Activated B cell treated with CpG ODN at 0.5 μM for 24 hours (primary cell): ENCODE data around the gene NPNT. TPM values are rescaled to one million over a fixed set of nuclear protein-coding genes. Genes with fewer than 3 reads are reported as not detected.

ENCODE experiments used
- ATAC-seq: fragments of 200-7000 bp; cut with Tn5 transposase; one replicate; pipeline ENCODE4 v1.10.0; 2021; ENCODE audit warnings: low read depth, mild to moderate bottlenecking, moderate library complexity
- CTCF ChIA-PET: fragments of 350-600 bp; sonication (Branson Sonifier 250); formaldehyde crosslinking; loops from one replicate; lab custom pipeline; 2021; ENCODE audit warnings: antibody characterized with exemption; lab: Charles Lee
- POLR2A ChIA-PET: fragments of 350-600 bp; sonication (Branson Sonifier 250); formaldehyde crosslinking; loops from one replicate; lab custom pipeline; 2021; ENCODE audit warnings: antibody characterized with exemption; lab: Charles Lee
- DNase-seq: peaks from one replicate; pipeline ENCODE4 v3.0.0; 2022
- H3K27ac Mint-ChIP-seq: one replicate; pipeline ENCODE4 v1.8.0; 2020; ENCODE audit warnings: mixed read lengths
- H3K27me3 Mint-ChIP-seq: one replicate; pipeline ENCODE4 v1.8.0; 2021; ENCODE audit warnings: mixed read lengths
- H3K36me3 Mint-ChIP-seq: one replicate; pipeline ENCODE4 v1.8.0; 2021; ENCODE audit warnings: low read depth, mixed read lengths
- H3K4me1 Mint-ChIP-seq: one replicate; pipeline ENCODE4 v1.8.0; 2021; ENCODE audit warnings: mixed read lengths
- H3K4me3 Mint-ChIP-seq: one replicate; pipeline ENCODE4 v1.8.0; 2020; ENCODE audit warnings: mild to moderate bottlenecking, mixed read lengths
- H3K9me3 Mint-ChIP-seq: one replicate; pipeline ENCODE4 v1.8.0; 2020; ENCODE audit warnings: mixed read lengths
- intact Hi-C: fragments of 100-400 bp; cut with micrococcal nuclease; formaldehyde crosslinking; loops from one replicate; pipeline ENCODE4 v1.15.1; 2024
- total RNA-seq: library from RNA; stranded (reverse); gene quantifications from 2 replicates; pipeline ENCODE4 v1.2.3, GENCODE V29; 2022
- TF ChIP-seq, protein P1 (sequence below): fragments of 200-600 bp; IDR thresholded peaks from one replicate; pipeline ENCODE4 v1.8.0; 2022; ENCODE audit warnings: antibody characterized with exemption, mild to moderate bottlenecking

Gene NPNT
- total RNA-seq, 1 donor from 2014 or later, result not detected

DNA sequence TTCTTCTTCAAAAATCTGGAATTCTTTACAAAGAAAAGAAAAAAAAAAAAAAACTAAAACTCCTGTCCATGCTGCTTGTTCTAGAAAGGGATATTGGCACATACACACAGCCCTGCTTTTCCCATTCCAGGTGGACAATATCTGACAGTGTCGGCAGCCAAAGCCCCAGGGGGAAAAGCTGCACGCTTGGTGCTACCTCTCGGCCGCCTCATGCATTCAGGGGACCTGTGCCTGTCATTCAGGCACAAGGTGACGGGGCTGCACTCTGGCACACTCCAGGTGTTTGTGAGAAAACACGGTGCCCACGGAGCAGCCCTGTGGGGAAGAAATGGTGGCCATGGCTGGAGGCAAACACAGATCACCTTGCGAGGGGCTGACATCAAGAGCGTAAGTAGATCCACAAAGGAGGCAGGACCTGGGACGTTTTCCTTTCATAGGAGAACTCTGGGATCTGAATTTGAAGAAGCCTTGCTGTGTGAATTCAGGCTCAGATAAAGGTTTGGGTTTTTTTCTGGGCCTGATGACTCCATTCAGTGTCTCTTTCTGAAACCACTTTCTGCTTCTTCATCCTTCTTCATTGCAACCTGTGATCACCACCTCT, 71.9 kb downstream of the NPNT start:
- H3K4me3 Mint-ChIP-seq, result no peak overlapping the region
- no peaks in the 10 kb centered on the region for H3K4me1 Mint-ChIP-seq
- CTCF ChIA-PET, result no interaction called here
- peaks cover 8% of the 10 kb centered on the region for H3K27me3 Mint-ChIP-seq
- ATAC-seq, result no peak
- no peaks in the 10 kb centered on the region for H3K36me3 Mint-ChIP-seq
- intact Hi-C loops, result no loop called here
- POLR2A ChIA-PET, result no interaction called here
- no peak overlapping the region for H3K27ac Mint-ChIP-seq
- DNase-seq, result no peak
- TF ChIP-seq, protein P1, sequence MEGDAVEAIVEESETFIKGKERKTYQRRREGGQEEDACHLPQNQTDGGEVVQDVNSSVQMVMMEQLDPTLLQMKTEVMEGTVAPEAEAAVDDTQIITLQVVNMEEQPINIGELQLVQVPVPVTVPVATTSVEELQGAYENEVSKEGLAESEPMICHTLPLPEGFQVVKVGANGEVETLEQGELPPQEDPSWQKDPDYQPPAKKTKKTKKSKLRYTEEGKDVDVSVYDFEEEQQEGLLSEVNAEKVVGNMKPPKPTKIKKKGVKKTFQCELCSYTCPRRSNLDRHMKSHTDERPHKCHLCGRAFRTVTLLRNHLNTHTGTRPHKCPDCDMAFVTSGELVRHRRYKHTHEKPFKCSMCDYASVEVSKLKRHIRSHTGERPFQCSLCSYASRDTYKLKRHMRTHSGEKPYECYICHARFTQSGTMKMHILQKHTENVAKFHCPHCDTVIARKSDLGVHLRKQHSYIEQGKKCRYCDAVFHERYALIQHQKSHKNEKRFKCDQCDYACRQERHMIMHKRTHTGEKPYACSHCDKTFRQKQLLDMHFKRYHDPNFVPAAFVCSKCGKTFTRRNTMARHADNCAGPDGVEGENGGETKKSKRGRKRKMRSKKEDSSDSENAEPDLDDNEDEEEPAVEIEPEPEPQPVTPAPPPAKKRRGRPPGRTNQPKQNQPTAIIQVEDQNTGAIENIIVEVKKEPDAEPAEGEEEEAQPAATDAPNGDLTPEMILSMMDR, result no peak
- H3K9me3 Mint-ChIP-seq, result no peaks in the 10 kb centered on the region

DNA sequence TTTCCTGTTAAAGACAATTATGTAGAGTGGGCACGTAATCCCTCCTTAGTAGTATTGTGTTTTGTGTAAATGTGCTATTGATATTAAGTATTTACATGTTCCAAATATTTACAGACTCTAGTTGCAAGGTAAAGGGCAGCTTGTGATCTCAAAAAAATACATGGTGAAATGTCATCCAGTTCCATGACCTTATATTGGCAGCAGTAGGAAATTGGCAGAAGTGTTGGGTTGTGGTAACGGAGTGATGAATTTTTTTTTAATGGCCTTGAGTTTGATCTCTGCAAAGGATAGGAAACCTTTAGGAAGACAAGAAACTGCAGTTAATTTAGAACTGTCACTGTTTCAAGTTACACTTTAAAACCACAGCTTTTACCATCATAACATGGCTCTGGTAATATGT, 74.3 kb downstream of the NPNT start:
- H3K36me3 Mint-ChIP-seq, result no peaks in the 10 kb centered on the region
- H3K4me1 Mint-ChIP-seq, result no peaks in the 10 kb centered on the region
- ChIA-PET POLR2A (no interaction called here), CTCF (no interaction called here)
- ATAC-seq, result no peak
- no peaks in the 10 kb centered on the region for H3K9me3 Mint-ChIP-seq
- no peak for DNase-seq
- no peak overlapping the region for H3K27ac Mint-ChIP-seq
- intact Hi-C loops, result no loop called here
- H3K27me3 Mint-ChIP-seq, result peaks cover 5% of the 10 kb centered on the region
- TF ChIP-seq, protein P1, result no peak
- no peak overlapping the region for H3K4me3 Mint-ChIP-seq

DNA sequence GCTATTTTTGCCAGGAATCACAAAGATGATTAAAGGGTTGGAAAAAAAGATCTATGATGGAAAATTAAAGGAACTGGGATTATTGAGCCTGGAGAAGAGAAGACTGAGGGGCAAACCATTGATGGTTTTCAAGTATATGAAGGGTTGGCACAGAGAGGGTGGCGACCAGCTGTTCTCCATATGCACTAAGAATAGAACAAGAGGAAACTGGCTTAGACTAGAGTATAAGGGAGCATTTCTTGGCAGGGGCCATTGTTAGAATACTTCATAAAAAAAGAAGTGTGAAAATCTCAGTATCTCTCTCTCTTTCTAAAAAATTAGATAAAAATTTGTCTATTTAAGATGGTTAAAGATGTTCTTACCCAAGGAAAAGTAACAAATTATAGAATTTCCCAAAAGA, 75.1 kb downstream of the NPNT start:
- TF ChIP-seq, protein P1, result no peak
- H3K27me3 Mint-ChIP-seq, result peaks cover 5% of the 10 kb centered on the region
- no peaks in the 10 kb centered on the region for H3K36me3 Mint-ChIP-seq
- no peaks in the 10 kb centered on the region for H3K4me1 Mint-ChIP-seq
- CTCF ChIA-PET, result no interaction called here
- H3K27ac Mint-ChIP-seq, result no peak overlapping the region
- DNase-seq (no peak), ATAC-seq (no peak)
- H3K4me3 Mint-ChIP-seq, result no peak overlapping the region
- no peaks in the 10 kb centered on the region for H3K9me3 Mint-ChIP-seq
- intact Hi-C loops, result no loop called here
- POLR2A ChIA-PET, result no interaction called here

DNA sequence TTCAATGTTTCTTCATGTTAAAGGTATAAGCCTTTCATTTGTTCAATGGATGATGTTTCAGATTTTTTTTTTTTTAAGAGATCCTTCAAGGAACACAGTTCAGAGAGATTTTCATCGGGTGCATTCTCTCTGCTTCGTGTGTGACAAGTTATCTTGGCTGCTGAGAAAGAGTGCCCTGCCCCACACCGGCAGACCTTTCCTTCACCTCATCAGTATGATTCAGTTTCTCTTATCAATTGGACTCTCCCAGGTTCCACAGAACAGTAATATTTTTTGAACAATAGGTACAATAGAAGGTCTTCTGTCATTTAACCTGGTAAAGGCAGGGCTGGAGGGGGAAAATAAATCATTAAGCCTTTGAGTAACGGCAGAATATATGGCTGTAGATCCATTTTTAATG, 75.8 kb downstream of the NPNT start:
- Mint-ChIP-seq H3K9me3 (no peaks in the 10 kb centered on the region), H3K4me3 (no peak overlapping the region), H3K4me1 (no peaks in the 10 kb centered on the region), H3K36me3 (no peaks in the 10 kb centered on the region), H3K27me3 (peaks cover 5% of the 10 kb centered on the region), H3K27ac (no peak overlapping the region)
- TF ChIP-seq, protein P1, result no peak
- intact Hi-C loops, result no loop called here
- ATAC-seq (no peak), DNase-seq (no peak)
- POLR2A ChIA-PET, result no interaction called here
- CTCF ChIA-PET, result no interaction called here

DNA sequence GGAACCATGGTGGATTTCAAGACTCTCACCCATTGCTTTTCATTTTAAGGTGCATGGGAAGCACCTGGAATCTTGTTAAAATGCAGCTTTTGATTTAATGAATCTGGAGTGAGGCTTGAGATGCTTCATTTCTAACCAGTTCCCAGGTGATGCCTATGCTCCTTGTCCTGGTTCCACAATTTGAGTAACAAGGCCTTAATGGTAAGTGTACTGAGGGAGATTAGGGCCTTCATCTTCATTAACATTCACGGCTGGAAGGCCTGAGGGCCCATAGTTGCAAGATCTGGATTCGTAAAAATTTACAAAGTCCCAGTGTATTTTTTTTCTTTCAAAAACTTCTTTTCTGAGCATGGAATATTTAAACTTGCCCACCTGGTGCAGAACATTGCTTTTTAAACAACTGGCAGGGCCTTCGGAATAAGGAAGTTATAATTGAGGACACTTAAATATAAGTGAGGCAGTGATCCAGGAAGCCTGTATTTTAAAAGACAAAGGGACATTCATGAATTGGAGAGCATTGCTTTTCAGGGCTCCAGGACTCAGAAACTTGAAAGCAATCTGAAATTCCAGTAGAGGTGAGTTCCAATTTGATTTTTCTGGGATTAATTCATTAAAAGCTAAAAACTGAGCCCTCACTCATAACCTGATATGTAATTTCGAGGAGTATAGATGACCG, 77.8 kb downstream of the NPNT start:
- DNase-seq, result no peak
- peaks cover 5% of the 10 kb centered on the region for H3K27me3 Mint-ChIP-seq
- ATAC-seq, result no peak
- H3K9me3 Mint-ChIP-seq, result peaks cover 3% of the 10 kb centered on the region
- ChIA-PET POLR2A (no interaction called here), CTCF (no interaction called here)
- H3K27ac Mint-ChIP-seq, result no peak overlapping the region
- TF ChIP-seq, protein P1, result no peak
- no peaks in the 10 kb centered on the region for H3K4me1 Mint-ChIP-seq
- no peaks in the 10 kb centered on the region for H3K36me3 Mint-ChIP-seq
- no peak overlapping the region for H3K4me3 Mint-ChIP-seq
- intact Hi-C loops, result no loop called here
